Adrenal gland (tissue), 12 donors: ENCODE data around the gene KCNK13. TPM values are rescaled to one million over a fixed set of nuclear protein-coding genes. Genes with fewer than 3 reads are reported as not detected.

ENCODE experiments used
- DNase-seq, 7 donors: peaks; one replicate each; pipeline ENCODE4 v3.0.0-alpha.2; 2019 to 2020
- H3K27ac ChIP-seq, 5 donors: fragments of 200-600 bp; sonication (generic) in 4 of 5; 1 replicate in 3 of 5; 2 replicates in 2 of 5; pipeline versions ENCODE4 v1.5.1 to v1.8.0; 2016 to 2020; ENCODE audit warnings: mild to moderate bottlenecking in 1 of 5
- H3K27me3 ChIP-seq: fragments of 200-600 bp; 2 replicates; pipeline ENCODE4 v1.8.0; 2021
- H3K36me3 ChIP-seq, 2 donors: fragments of 200-600 bp; replicated peaks in 1 of 2; 1 replicate in 1 of 2; 2 replicates in 1 of 2; pipeline versions ENCODE4 v1.5.1 to v1.8.0; 2018 to 2022
- H3K4me1 ChIP-seq, 2 donors: fragments of 200-600 bp; replicated peaks in 1 of 2; 1 replicate in 1 of 2; 2 replicates in 1 of 2; pipeline versions ENCODE4 v1.5.1 to v1.8.0; 2018 to 2021
- H3K4me3 ChIP-seq, 4 donors: fragments of 200-600 bp; sonication (generic) in 3 of 4; one replicate each; pipeline ENCODE4 v1.5.1; 2016 to 2018
- H3K9me3 ChIP-seq, 3 donors: fragments of 200-600 bp; sonication (generic) in 1 of 3; replicated peaks in 1 of 3; 1 replicate in 2 of 3; 2 replicates in 1 of 3; pipeline versions ENCODE4 v1.5.1 to v1.8.0; 2016 to 2021
- POLR2A ChIP-seq, 2 donors: fragments of 450-650 bp; IDR thresholded peaks; one replicate each; pipeline ENCODE4 v1.6.1; 2017; ENCODE audit warnings: antibody characterized with exemption in 2 of 2, mild to moderate bottlenecking in 2 of 2, moderate library complexity in 1 of 2
- WGBS, 4 donors: extraction: QIAGEN DNeasy Blood & Tissue Kit in 2 of 4; methylation state at CpG; one replicate each; pipeline versions ENCODE4 v1.1.5 to v1.1.7; 2013 to 2017; 5-methylcytosine and 5-hydroxymethylcytosine counted together
- intact Hi-C, 2 donors: fragments of 100-400 bp; cut with DNase I; formaldehyde crosslinking; loops; one replicate each; pipeline versions ENCODE4 v1.14.1 to v1.15.0; 2022 to 2023
- polyA plus RNA-seq, 3 donors: library from polyadenylated mRNA; stranded (reverse); fragments of 200-250 nt in 2 of 3; fragments of 350-450 nt in 1 of 3; fragmentation: Illumina TruSeq in 1 of 3; extraction: RNeasy Lipid Tissue Mini Kit (QIAGEN cat#74804) in 1 of 3; gene quantifications; one replicate each; pipeline ENCODE4 v1.2.3, GENCODE V29; 2013 to 2014
- total RNA-seq, 9 donors: library from RNA; depleted of rRNA in 4 of 9; stranded (reverse); fragments of >200 nt in 4 of 9; fragments of 120-200 nt in 1 of 9; fragmentation: NEBNext Ultra II Directional in 1 of 9; extraction: Animal tissue kit (Norgen Biotek cat#: 25700) in 1 of 9; gene quantifications; one replicate each; pipeline versions ENCODE4 v1.1.0 to v1.2.4, GENCODE V29; 2013 to 2023
- TF ChIP-seq, protein P1 (sequence below), 6 experiments: fragments of 450-650 bp in 4 of 6; fragments of 200-600 bp in 2 of 6; sonication (generic) in 1 of 6; IDR thresholded peaks; 1 replicate in 5 of 6; 2 replicates in 1 of 6; pipeline versions ENCODE4 v1.5.1 to v1.8.0; 2016 to 2021; ENCODE audit warnings: antibody characterized with exemption in 6 of 6, mild to moderate bottlenecking in 2 of 6, moderate library complexity in 1 of 6
- donor health status: healthy with polysubstance abuse.
- donor health status: Bipolar disorder and iron deficiency.
- donor health status: DM: yes; HTN: yes; CAD: no.
- donor health status: DM: no; HTN: no; CAD: no.
- donor health status: DM: no; HTN: no; CAD: no.
- donor health status: DM: yes; HTN: yes; CAD: no.

The KCNK13 gene
- total and polyA plus RNA-seq, 12 donors = 0.24 to 3.6 (median 1.5) TPM; not detected in 1

DNA sequence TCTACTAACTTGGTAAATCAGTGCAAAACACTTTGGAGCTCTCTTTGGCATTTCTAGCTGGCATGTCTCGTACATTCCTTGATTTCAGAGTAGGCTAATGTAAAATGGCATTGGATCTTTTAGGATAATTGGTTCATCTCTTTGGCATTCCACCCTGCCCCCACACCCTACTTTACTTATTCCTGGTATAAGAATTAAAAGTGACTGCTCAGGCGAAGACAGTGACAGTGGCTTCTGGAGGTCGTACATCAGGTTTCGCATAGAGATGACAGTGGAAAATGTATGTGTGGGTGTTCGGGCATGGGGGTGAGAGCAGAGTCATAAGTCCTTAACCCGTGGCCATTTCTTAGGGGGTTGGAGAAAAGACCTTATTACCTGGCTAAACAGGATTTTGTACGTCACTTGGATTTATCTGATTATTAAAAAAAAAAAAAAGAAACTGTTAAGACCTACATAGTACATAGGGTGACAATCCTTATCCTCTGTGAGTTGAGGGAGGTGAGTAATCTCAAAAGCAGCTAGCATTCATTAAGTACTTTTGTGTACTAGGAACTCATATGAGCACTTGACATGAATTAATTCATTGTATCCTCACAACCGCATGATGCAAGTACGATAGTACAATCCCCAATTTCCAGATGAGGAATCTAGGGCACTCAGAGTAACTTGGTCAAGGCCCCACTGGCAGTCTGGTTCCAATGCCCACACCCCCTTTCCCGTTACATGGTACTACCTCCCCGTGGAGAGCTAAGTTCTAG, 22.4 kb upstream of the KCNK13 start:
- Histone ChIP-seq H3K27ac (no peak overlapping the region), H3K36me3 (peaks cover 0 to 2% of the 10 kb centered on the region in 2 donors), H3K4me1 (no peaks in the 10 kb centered on the region), H3K27me3 (no peaks in the 10 kb centered on the region), H3K9me3 (peaks cover 0 to 6% (median 0%) of the 10 kb centered on the region in 3 donors), H3K4me3 (no peak overlapping the region)
- intact Hi-C loops = no loop called here
- 94 to 97% (median 96%) methylated on average over 11 of the region's 11 CpGs for WGBS, 4 donors
- TF ChIP-seq, protein P1, sequence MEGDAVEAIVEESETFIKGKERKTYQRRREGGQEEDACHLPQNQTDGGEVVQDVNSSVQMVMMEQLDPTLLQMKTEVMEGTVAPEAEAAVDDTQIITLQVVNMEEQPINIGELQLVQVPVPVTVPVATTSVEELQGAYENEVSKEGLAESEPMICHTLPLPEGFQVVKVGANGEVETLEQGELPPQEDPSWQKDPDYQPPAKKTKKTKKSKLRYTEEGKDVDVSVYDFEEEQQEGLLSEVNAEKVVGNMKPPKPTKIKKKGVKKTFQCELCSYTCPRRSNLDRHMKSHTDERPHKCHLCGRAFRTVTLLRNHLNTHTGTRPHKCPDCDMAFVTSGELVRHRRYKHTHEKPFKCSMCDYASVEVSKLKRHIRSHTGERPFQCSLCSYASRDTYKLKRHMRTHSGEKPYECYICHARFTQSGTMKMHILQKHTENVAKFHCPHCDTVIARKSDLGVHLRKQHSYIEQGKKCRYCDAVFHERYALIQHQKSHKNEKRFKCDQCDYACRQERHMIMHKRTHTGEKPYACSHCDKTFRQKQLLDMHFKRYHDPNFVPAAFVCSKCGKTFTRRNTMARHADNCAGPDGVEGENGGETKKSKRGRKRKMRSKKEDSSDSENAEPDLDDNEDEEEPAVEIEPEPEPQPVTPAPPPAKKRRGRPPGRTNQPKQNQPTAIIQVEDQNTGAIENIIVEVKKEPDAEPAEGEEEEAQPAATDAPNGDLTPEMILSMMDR (IDR thresholded peaks at IDR 0.05) = no peak
- TF ChIP-seq POLR2A (IDR thresholded peaks at IDR 0.05) = no peak
- DNase-seq = no peak

DNA sequence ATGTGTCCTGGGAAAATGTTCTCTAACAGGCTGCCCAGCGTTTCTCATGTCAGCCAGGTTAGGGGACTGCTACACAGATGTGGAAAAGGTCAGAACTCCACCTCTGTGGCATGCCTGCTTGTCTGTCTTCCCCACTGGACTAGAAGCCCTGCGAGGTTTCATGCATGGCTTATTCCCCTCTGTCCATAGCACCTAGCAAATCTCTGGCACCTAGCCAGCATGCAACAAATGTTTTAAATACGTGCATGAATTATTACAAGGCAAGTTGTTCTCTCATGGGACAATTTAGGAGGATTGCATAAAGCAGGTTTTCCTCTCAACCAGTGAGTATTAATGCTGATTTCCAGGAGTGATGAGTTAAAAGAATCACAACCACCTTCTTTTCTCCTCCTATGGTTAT, 21.4 kb upstream of the KCNK13 start:
- H3K4me1 ChIP-seq = no peaks in the 10 kb centered on the region
- H3K27me3 ChIP-seq = no peaks in the 10 kb centered on the region
- intact Hi-C loops = no loop called here
- no peak for TF ChIP-seq POLR2A (IDR thresholded peaks at IDR 0.05)
- TF ChIP-seq, protein P1 (IDR thresholded peaks at IDR 0.05) = no peak
- H3K9me3 ChIP-seq = peaks cover 0 to 6% (median 0%) of the 10 kb centered on the region in 3 donors
- 82 to 93% (median 89%) methylated on average over 2 to 3 of the region's 3 CpGs for WGBS, 4 donors
- no peak for DNase-seq
- no peak overlapping the region for H3K27ac ChIP-seq
- no peak overlapping the region for H3K4me3 ChIP-seq
- H3K36me3 ChIP-seq = no peaks in the 10 kb centered on the region

DNA sequence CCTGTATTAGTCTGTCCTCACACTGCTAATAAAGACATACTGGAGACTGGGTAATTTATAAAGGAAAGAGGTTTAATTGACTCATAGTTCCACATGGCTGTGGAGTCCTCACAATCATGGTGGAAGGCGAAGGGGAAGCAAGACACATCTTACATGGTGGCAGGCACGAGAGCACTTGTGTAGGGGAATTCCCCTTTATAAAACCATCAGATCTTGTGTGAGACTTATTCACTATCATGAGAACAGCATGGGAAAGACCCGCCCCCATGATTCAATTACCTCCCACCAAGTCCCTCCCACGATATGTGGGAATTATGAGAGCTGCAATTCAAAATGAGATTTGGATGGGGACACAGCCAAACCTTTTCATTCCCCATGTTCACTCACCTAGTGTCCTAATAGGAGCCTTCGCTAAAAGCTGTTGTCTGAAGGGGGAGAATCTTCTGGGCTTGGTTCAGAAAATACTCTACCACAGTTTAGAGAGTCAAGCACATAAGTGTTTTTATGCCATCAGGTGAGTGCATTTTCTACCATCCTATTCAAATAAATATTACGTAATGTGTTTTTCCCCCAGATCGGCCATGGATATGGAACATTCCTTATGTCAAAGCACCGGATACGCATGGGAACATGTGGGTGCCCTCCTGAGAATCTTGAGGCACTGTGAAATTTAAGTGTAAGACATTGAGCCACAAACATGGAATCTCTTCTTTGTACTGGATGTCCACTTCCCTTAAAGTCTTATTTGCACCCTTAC, 19.1 kb upstream of the KCNK13 start:
- intact Hi-C loops = no loop called here
- peaks cover 0 to 5% (median 0%) of the 10 kb centered on the region in 3 donors for H3K9me3 ChIP-seq
- no peak overlapping the region for H3K27ac ChIP-seq
- TF ChIP-seq, protein P1 (IDR thresholded peaks at IDR 0.05) = no peak
- TF ChIP-seq POLR2A (IDR thresholded peaks at IDR 0.05) = no peak
- DNase-seq = no peak
- no peaks in the 10 kb centered on the region for H3K4me1 ChIP-seq
- H3K27me3 ChIP-seq = no peaks in the 10 kb centered on the region
- no peaks in the 10 kb centered on the region for H3K36me3 ChIP-seq
- WGBS, 4 donors = 91 to 96% (median 95%) methylated on average over 9 of the region's 9 CpGs
- no peak overlapping the region for H3K4me3 ChIP-seq

DNA sequence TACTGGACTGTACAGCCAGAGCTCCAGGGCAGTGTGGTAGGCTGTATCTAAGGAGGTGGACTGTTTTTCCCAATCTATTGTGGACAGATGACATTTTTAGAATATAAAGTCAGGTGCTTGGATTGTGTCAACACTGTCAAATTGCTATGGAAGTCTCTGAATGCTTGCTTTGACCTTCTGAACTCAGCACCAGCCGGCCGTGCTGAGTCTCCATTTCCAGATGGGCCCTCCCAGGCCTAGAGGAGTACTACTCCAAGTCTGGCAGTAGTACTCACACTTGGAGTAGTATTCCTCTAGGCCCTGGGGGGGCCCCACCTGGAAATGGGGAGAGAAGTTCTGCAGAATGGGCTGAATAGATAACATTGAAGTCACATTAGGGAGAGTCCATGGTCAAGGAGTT, 16.2 kb upstream of the KCNK13 start:
- no peaks in the 10 kb centered on the region for H3K36me3 ChIP-seq
- TF ChIP-seq, protein P1 (IDR thresholded peaks at IDR 0.05) = no peak
- no peak for TF ChIP-seq POLR2A (IDR thresholded peaks at IDR 0.05)

More for the DNA sequence above, 16.2 kb upstream of the KCNK13 start:
- no peak overlapping the region for H3K4me3 ChIP-seq
- H3K4me1 ChIP-seq = no peaks in the 10 kb centered on the region
- 82 to 94% (median 83%) methylated on average over 2 of the region's 2 CpGs; no CpG with 5 or more reads in 1 of the 4 donors for WGBS, 4 donors
- H3K27ac ChIP-seq = no peak overlapping the region
- H3K27me3 ChIP-seq = no peaks in the 10 kb centered on the region
- no peak for DNase-seq
- no peaks in the 10 kb centered on the region for H3K9me3 ChIP-seq
- intact Hi-C loops = no loop called here
